Ovary (tissue), 3 donors: Measurements from ENCODE around the gene MOGAT3.

Experiments used
- CTCF ChIP-seq, 3 donors: fragments of 450-650 bp in 2 of 3; fragments of 200-600 bp in 1 of 3; IDR thresholded peaks; one replicate each; pipeline versions ENCODE4 v1.5.1 to v1.8.0; 2016 to 2022; ENCODE audit warnings: antibody characterized with exemption in 3 of 3, mild to moderate bottlenecking in 1 of 3
- EP300 ChIP-seq: sonication (generic); formaldehyde crosslinking; IDR thresholded peaks from one replicate; pipeline ENCODE4 v1.6.1; 2017; ENCODE audit warnings: antibody characterized with exemption
- donor health status: DM: no; HTN: no; CAD: no.

- TF ChIP-seq CTCF (IDR thresholded peaks at IDR 0.05) (no peak), EP300 (no peak)
Observed at GRCh38 chr7:101177644-101178043, 23.2 kb downstream of the MOGAT3 start.
